CD14-positive monocyte (primary cell): ENCODE data around the gene CUEDC1. TPM values are rescaled to one million over a fixed set of nuclear protein-coding genes. Genes with fewer than 3 reads are reported as not detected.
A peak's percentile ranks its signal among the peaks of the same experiment; 100 is the strongest.

Source experiments
- DNase-seq, 3 donors: peaks; one replicate each; pipeline ENCODE4 v3.0.0-alpha.2; 2011 to 2022
- H2AFZ ChIP-seq: 2 replicates; pipeline ENCODE4 v1.6.0; 2012; ENCODE audit warnings: mild to moderate bottlenecking, low read depth, low read length, inconsistent platforms; ENCODE audit not compliant: insufficient read depth, poor library complexity, severe bottlenecking
- H3K27ac ChIP-seq, 2 donors: 1 replicate in 1 of 2; 2 replicates in 1 of 2; pipeline ENCODE4 v1.5.1; 2012 to 2013; ENCODE audit warnings: low read length in 2 of 2, control low read depth in 1 of 2, inconsistent platforms in 1 of 2, low read depth in 1 of 2, mild to moderate bottlenecking in 1 of 2
- H3K27me3 ChIP-seq, 2 donors: one replicate each; pipeline versions ENCODE4 v1.6.0 to v1.6.1; 2011 to 2013; ENCODE audit warnings: low read length in 2 of 2; ENCODE audit not compliant: control insufficient read depth in 2 of 2, insufficient read depth in 2 of 2
- H3K36me3 ChIP-seq, 2 donors: replicated peaks in 1 of 2; 1 replicate in 1 of 2; 2 replicates in 1 of 2; pipeline versions ENCODE4 v1.5.1 to v1.6.1; 2012 to 2013; ENCODE audit warnings: low read length in 2 of 2, control low read depth in 1 of 2, inconsistent platforms in 1 of 2, mild to moderate bottlenecking in 1 of 2; ENCODE audit not compliant: insufficient read depth in 2 of 2, control insufficient read depth in 1 of 2
- H3K4me1 ChIP-seq, 2 donors: 1 replicate in 1 of 2; 2 replicates in 1 of 2; pipeline versions ENCODE4 v1.5.1 to v1.6.1; 2012 to 2013; ENCODE audit warnings: low read length in 2 of 2, control low read depth in 1 of 2, inconsistent platforms in 1 of 2, mild to moderate bottlenecking in 1 of 2, moderate library complexity in 1 of 2; ENCODE audit not compliant: insufficient read depth in 2 of 2, control insufficient read depth in 1 of 2
- H3K4me2 ChIP-seq: replicated peaks from 2 replicates; pipeline ENCODE3; 2012; ENCODE audit warnings: low read length, moderate library complexity, mild to moderate bottlenecking; ENCODE audit not compliant: poor library complexity, severe bottlenecking; ENCODE audit errors: extremely low read depth
- H3K4me3 ChIP-seq, 3 experiments: fragments of 200-600 bp in 1 of 3; sonication (generic) in 1 of 3; replicated peaks in 1 of 3; 1 replicate in 2 of 3; 2 replicates in 1 of 3; pipeline ENCODE4 v1.5.1; 2011 to 2013; ENCODE audit warnings: low read length in 3 of 3, mild to moderate bottlenecking in 3 of 3, control low read depth in 2 of 3, low read depth in 2 of 3, inconsistent platforms in 1 of 3, moderate library complexity in 1 of 3
- H3K79me2 ChIP-seq: 2 replicates; pipeline ENCODE4 v1.6.0; 2012; ENCODE audit warnings: mild to moderate bottlenecking, control low read depth, inconsistent platforms, low read length, moderate library complexity; ENCODE audit not compliant: insufficient read depth
- H3K9ac ChIP-seq: 2 replicates; pipeline ENCODE4 v1.6.0; 2017; ENCODE audit warnings: low read length, mild to moderate bottlenecking; ENCODE audit not compliant: insufficient read depth, poor library complexity, severe bottlenecking
- H3K9me3 ChIP-seq, 2 donors: replicated peaks in 1 of 2; 1 replicate in 1 of 2; 2 replicates in 1 of 2; pipeline versions ENCODE4 v1.5.1 to v1.6.1; 2012 to 2013; ENCODE audit warnings: low read length in 2 of 2, control low read depth in 1 of 2; ENCODE audit not compliant: control insufficient read depth in 1 of 2, insufficient read depth in 1 of 2
- H4K20me1 ChIP-seq: 2 replicates; pipeline ENCODE4 v1.6.0; 2012; ENCODE audit warnings: mild to moderate bottlenecking, low read length, control low read depth, moderate library complexity; ENCODE audit not compliant: insufficient read depth
- H3K27ac Mint-ChIP-seq, 7 donors: one replicate each; pipeline ENCODE4 v1.8.0; 2020; ENCODE audit warnings: mild to moderate bottlenecking in 7 of 7, mixed read lengths in 7 of 7, moderate library complexity in 6 of 7, inconsistent platforms in 2 of 7
- H3K27me3 Mint-ChIP-seq, 3 donors: one replicate each; pipeline ENCODE4 v1.8.0; 2021 to 2022; ENCODE audit warnings: low read depth in 3 of 3, mild to moderate bottlenecking in 3 of 3, mixed read lengths in 3 of 3, moderate library complexity in 3 of 3, inconsistent platforms in 1 of 3
- H3K36me3 Mint-ChIP-seq, 2 donors: one replicate each; pipeline ENCODE4 v1.8.0; 2020; ENCODE audit warnings: mixed read lengths in 2 of 2, inconsistent platforms in 1 of 2, mild to moderate bottlenecking in 1 of 2
- H3K4me1 Mint-ChIP-seq: one replicate; pipeline ENCODE4 v1.8.0; 2020; ENCODE audit warnings: mild to moderate bottlenecking, mixed read lengths
- H3K4me3 Mint-ChIP-seq, 2 donors: one replicate each; pipeline ENCODE4 v1.8.0; 2020; ENCODE audit warnings: mild to moderate bottlenecking in 2 of 2, mixed read lengths in 2 of 2, moderate library complexity in 1 of 2
- H3K9me3 Mint-ChIP-seq, 7 donors: one replicate each; pipeline ENCODE4 v1.8.0; 2020 to 2022; ENCODE audit warnings: mixed read lengths in 7 of 7, mild to moderate bottlenecking in 6 of 7, moderate library complexity in 6 of 7, inconsistent platforms in 2 of 7
- CTCF ChIP-seq: fragments of 200-600 bp; IDR thresholded peaks from one replicate; pipeline ENCODE4 v1.8.0; 2022; ENCODE audit warnings: antibody characterized with exemption, mild to moderate bottlenecking
- WGBS: methylation state at CpG from one replicate; pipeline ENCODE4 v1.1.5; 2013; ENCODE audit warnings: missing lambda C conversion rate; ENCODE audit not compliant: insufficient coverage; 5-methylcytosine and 5-hydroxymethylcytosine counted together
- intact Hi-C, 2 donors: fragments of 100-400 bp; cut with micrococcal nuclease; formaldehyde crosslinking; loops; one replicate each; pipeline versions ENCODE4 v1.15.0 to v1.15.1; 2023
- polyA plus RNA-seq, 3 donors: library from polyadenylated mRNA; depleted of rRNA in 1 of 3; unstranded in 2 of 3; stranded (reverse) in 1 of 3; fragments of 300-500 nt in 2 of 3; fragments of >200 nt in 1 of 3; fragmentation: Illumina TruSeq in 2 of 3; gene quantifications; 1 replicate in 2 of 3; 2 replicates in 1 of 3; pipeline ENCODE4 v1.2.3, GENCODE V29; 2012 to 2021

Gene CUEDC1
- polyA plus RNA-seq, 3 donors = 4.2 to 31.0 (median 4.3) TPM

GRCh38 chr17:57953705-57954396, 1.4 kb downstream of the CUEDC1 start:
- Histone ChIP-seq H3K9me3 (no peaks in the 10 kb centered on the region), H4K20me1 (no peaks in the 10 kb centered on the region), H3K9ac (no peak overlapping the region), H3K4me2 (peak overlapping the region; percentile 86), H3K4me1 (peaks cover 53 to 68% of the 10 kb centered on the region in 2 donors), H3K27me3 (peaks cover 10 to 31% of the 10 kb centered on the region in 2 donors), H3K27ac (no peak overlapping the region), H3K79me2 (peaks cover 11% of the 10 kb centered on the region), H3K36me3 (no peaks in the 10 kb centered on the region), H3K4me3 (peak overlapping the region; percentile 35 to 76 (median 72)), H2AFZ (peak overlapping the region; percentile 74)
- TF ChIP-seq CTCF = no peak
- intact Hi-C loops = no loop called here
- peaks cover 8 to 17% of the 10 kb centered on the region in 2 donors for H3K36me3 Mint-ChIP-seq
- WGBS = 97% methylated on average over 8 of the region's 13 CpGs
- H3K27me3 Mint-ChIP-seq = peaks cover 32 to 47% (median 42%) of the 10 kb centered on the region in 3 donors
- peaks cover 65% of the 10 kb centered on the region for H3K4me1 Mint-ChIP-seq
- H3K9me3 Mint-ChIP-seq = peaks cover 0 to 9% (median 0%) of the 10 kb centered on the region in 7 donors
- H3K4me3 Mint-ChIP-seq = peak overlapping the region; percentile 73 to 82
- H3K27ac Mint-ChIP-seq = peak overlapping the region in 2 of 7 donors; percentile 35 to 48
- no peak for DNase-seq

GRCh38 chr17:57953219-57953618, 2.0 kb downstream of the CUEDC1 start:
- no CpG with 5 or more reads among the region's 1 CpG for WGBS
- Histone ChIP-seq H3K79me2 (peaks cover 11% of the 10 kb centered on the region), H3K4me1 (peaks cover 59 to 74% of the 10 kb centered on the region in 2 donors), H3K4me2 (no peak overlapping the region), H3K9ac (no peak overlapping the region), H3K36me3 (no peaks in the 10 kb centered on the region), H3K27ac (no peak overlapping the region), H3K9me3 (no peaks in the 10 kb centered on the region), H3K27me3 (peaks cover 10 to 31% of the 10 kb centered on the region in 2 donors), H3K4me3 (no peak overlapping the region), H4K20me1 (no peaks in the 10 kb centered on the region), H2AFZ (no peak overlapping the region)
- Mint-ChIP-seq H3K36me3 (peaks cover 8 to 17% of the 10 kb centered on the region in 2 donors), H3K9me3 (peaks cover 0 to 9% (median 0%) of the 10 kb centered on the region in 7 donors), H3K4me1 (peaks cover 71% of the 10 kb centered on the region), H3K27ac (no peak overlapping the region), H3K27me3 (peaks cover 28 to 43% (median 36%) of the 10 kb centered on the region in 3 donors), H3K4me3 (peak overlapping the region in 1 of 2 donors; percentile 47)
- intact Hi-C loops = no loop called here
- no peak for DNase-seq
- TF ChIP-seq CTCF = no peak
